ENCODE data around the gene LMNA. TPM values are rescaled to one million over a fixed set of nuclear protein-coding genes. Genes with fewer than 3 reads are reported as not detected.

LMNA gene
- total RNA-seq, 4 donors from 2014 or later, result 574 to 977 (median 714) TPM

DNA sequence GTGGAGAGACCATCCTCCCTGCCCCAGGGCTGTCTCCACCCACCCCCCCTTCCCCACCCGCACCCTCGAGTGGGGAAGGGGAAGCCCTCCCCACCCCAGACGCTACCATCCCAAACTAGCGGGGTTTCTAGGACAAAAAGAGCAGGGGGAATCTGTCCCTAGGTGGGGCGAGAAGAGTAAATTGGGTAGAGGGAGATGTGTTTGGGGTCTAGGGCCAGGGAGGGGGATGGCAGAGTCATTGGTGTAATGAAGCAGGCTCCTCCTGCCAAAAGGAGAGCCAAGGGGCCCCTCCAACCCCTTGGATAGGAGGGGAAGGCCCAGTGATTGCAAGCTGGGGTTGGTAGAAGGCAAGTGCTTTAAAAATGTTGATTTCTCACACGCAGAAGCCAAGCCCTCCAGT is 42.3 kb upstream of the LMNA start:
- no peak for DNase-seq (ENCODE audit: low spot score in 2 of 2)
- Histone ChIP-seq H3K36me3 (peaks cover 19% of the 10 kb centered on the region), H3K27ac (no peak overlapping the region), H3K4me3 (no peak overlapping the region), H3K4me1 (peaks cover 20% of the 10 kb centered on the region), H3K9me3 (no peaks in the 10 kb centered on the region), H3K27me3 (no peaks in the 10 kb centered on the region)
- 61% methylated on average over 6 of the region's 6 CpGs for WGBS
- TF ChIP-seq POLR2AphosphoS5 (IDR thresholded peaks at IDR 0.05), result no peak
- no peak for TF ChIP-seq POLR2A (IDR thresholded peaks at IDR 0.05)
- no peak for TF ChIP-seq EP300 (IDR thresholded peaks at IDR 0.05)
- TF ChIP-seq, protein P1, sequence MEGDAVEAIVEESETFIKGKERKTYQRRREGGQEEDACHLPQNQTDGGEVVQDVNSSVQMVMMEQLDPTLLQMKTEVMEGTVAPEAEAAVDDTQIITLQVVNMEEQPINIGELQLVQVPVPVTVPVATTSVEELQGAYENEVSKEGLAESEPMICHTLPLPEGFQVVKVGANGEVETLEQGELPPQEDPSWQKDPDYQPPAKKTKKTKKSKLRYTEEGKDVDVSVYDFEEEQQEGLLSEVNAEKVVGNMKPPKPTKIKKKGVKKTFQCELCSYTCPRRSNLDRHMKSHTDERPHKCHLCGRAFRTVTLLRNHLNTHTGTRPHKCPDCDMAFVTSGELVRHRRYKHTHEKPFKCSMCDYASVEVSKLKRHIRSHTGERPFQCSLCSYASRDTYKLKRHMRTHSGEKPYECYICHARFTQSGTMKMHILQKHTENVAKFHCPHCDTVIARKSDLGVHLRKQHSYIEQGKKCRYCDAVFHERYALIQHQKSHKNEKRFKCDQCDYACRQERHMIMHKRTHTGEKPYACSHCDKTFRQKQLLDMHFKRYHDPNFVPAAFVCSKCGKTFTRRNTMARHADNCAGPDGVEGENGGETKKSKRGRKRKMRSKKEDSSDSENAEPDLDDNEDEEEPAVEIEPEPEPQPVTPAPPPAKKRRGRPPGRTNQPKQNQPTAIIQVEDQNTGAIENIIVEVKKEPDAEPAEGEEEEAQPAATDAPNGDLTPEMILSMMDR (IDR thresholded peaks at IDR 0.05), result no peak

GRCh38 chr1:156073110-156073687 is 41.3 kb upstream of the LMNA start:
- 67% methylated on average over 1 of the region's 1 CpG for WGBS
- H3K4me3 ChIP-seq, result no peak overlapping the region
- TF ChIP-seq EP300 (IDR thresholded peaks at IDR 0.05), result no peak

DNA sequence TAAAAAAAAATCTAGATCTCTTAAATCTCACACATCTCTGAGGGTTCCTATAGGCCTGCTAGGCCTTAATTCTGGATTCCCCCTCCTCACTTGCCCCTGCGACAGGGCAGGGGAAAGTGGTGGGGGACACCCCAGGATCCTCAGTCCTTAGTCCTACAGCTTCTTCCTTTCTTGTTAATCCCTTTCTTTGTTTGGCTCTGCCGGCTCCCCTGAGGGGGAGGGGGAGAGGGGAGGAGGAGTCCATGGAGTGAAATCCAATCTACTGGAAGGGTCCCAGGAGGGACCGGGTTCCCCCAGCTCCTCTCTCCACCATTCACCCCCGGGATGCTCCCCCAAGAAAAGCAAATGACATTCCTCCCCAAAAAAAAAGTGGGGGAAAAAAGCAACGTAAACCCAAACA is 40.8 kb upstream of the LMNA start:
- DNase-seq (ENCODE audit: low spot score in 2 of 2), result no peak
- no peaks in the 10 kb centered on the region for H3K9me3 ChIP-seq
- no peak overlapping the region for H3K27ac ChIP-seq
- H3K4me1 ChIP-seq, result peaks cover 20% of the 10 kb centered on the region
- TF ChIP-seq EP300 (IDR thresholded peaks at IDR 0.05) (no peak), POLR2AphosphoS5 (IDR thresholded peaks at IDR 0.05) (no peak), POLR2A (IDR thresholded peaks at IDR 0.05) (no peak)
- TF ChIP-seq, protein P1 (IDR thresholded peaks at IDR 0.05), result no peak
- H3K27me3 ChIP-seq, result no peaks in the 10 kb centered on the region
- no peak overlapping the region for H3K4me3 ChIP-seq
- 61% methylated on average over 5 of the region's 5 CpGs for WGBS
- peaks cover 12% of the 10 kb centered on the region for H3K36me3 ChIP-seq

More at GRCh38 chr1:156073110-156073687, 41.3 kb upstream of the LMNA start:
- no peaks in the 10 kb centered on the region for H3K27me3 ChIP-seq
- no peak overlapping the region for H3K27ac ChIP-seq
- peaks cover 14% of the 10 kb centered on the region for H3K36me3 ChIP-seq
- no peak for DNase-seq (ENCODE audit: low spot score in 2 of 2)
- no peaks in the 10 kb centered on the region for H3K9me3 ChIP-seq
- peaks cover 20% of the 10 kb centered on the region for H3K4me1 ChIP-seq

- no peak for DNase-seq (ENCODE audit: low spot score in 2 of 2)
- 56% methylated on average over 8 of the region's 8 CpGs for WGBS
- Histone ChIP-seq H3K9me3 (no peaks in the 10 kb centered on the region), H3K4me3 (no peak overlapping the region), H3K4me1 (peaks cover 20% of the 10 kb centered on the region), H3K27ac (no peak overlapping the region), H3K36me3 (peaks cover 9% of the 10 kb centered on the region), H3K27me3 (no peaks in the 10 kb centered on the region)
- TF ChIP-seq POLR2AphosphoS5 (IDR thresholded peaks at IDR 0.05) (no peak), POLR2A (IDR thresholded peaks at IDR 0.05) (no peak), EP300 (IDR thresholded peaks at IDR 0.05) (no peak)
- TF ChIP-seq, protein P1 (IDR thresholded peaks at IDR 0.05), result no peak
Measured at GRCh38 chr1:156074661-156075060, 39.9 kb upstream of the LMNA start.

GRCh38 chr1:156075162-156075561 is 39.3 kb upstream of the LMNA start:
- Histone ChIP-seq H3K36me3 (peaks cover 5% of the 10 kb centered on the region), H3K27ac (no peak overlapping the region), H3K9me3 (no peaks in the 10 kb centered on the region), H3K27me3 (no peaks in the 10 kb centered on the region), H3K4me1 (peaks cover 20% of the 10 kb centered on the region), H3K4me3 (no peak overlapping the region)
- no peak for DNase-seq (ENCODE audit: low spot score in 2 of 2)
- no peak for TF ChIP-seq EP300 (IDR thresholded peaks at IDR 0.05)
- no peak for TF ChIP-seq POLR2A (IDR thresholded peaks at IDR 0.05)
- TF ChIP-seq, protein P1 (IDR thresholded peaks at IDR 0.05), result no peak
- no peak for TF ChIP-seq POLR2AphosphoS5 (IDR thresholded peaks at IDR 0.05)
- WGBS, result 54% methylated on average over 3 of the region's 3 CpGs

DNA sequence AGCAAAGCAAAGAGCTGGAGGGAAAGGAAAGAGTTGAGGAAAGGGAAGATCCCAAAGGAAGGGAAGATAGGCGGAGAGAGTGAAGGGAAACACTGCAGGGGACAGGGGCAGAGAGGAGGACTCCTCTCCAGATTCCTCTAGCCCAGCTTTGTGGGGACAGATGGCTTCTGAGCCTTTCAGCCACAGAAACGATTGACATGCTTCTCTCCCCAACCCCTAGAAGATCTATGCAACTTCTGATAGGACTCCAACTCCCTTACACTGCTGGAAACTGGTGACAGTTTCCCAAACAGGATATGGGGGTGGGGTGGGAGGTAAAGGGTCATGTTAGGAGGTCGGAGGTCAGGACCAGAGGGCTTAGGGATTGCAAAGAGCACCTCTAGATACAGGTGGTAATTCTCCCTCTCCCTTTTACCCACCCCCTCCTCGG is 38.7 kb upstream of the LMNA start:
- TF ChIP-seq EP300 (IDR thresholded peaks at IDR 0.05), result no peak
- no peak for TF ChIP-seq POLR2A (IDR thresholded peaks at IDR 0.05)
- TF ChIP-seq POLR2AphosphoS5 (IDR thresholded peaks at IDR 0.05), result no peak
- TF ChIP-seq, protein P1 (IDR thresholded peaks at IDR 0.05), result no peak
- Histone ChIP-seq H3K4me1 (peaks cover 20% of the 10 kb centered on the region), H3K27ac (no peak overlapping the region), H3K9me3 (no peaks in the 10 kb centered on the region), H3K4me3 (peak overlapping the region; percentile 43), H3K27me3 (no peaks in the 10 kb centered on the region), H3K36me3 (no peaks in the 10 kb centered on the region)
- DNase-seq (ENCODE audit: low spot score in 2 of 2), result no peak
- WGBS, result 56% methylated on average over 4 of the region's 4 CpGs
